GM23248 (cell line): ENCODE measurements around the gene TRIM54.

ENCODE experiments used
- EZH2 ChIP-seq: fragments of 200-600 bp; sonication (generic); IDR thresholded peaks from 2 replicates; pipeline ENCODE4 v1.6.1; 2018; ENCODE audit warnings: antibody characterized with exemption, mild to moderate bottlenecking; ENCODE audit not compliant: insufficient read depth, poor library complexity, severe bottlenecking
- EZH2phosphoT487 ChIP-seq: fragments of 200-600 bp; sonication (generic); IDR thresholded peaks from 2 replicates; pipeline ENCODE4 v1.6.1; 2018; ENCODE audit warnings: antibody characterized with exemption, moderate library complexity, mild to moderate bottlenecking, low read depth; ENCODE audit not compliant: insufficient read depth

- no peak for TF ChIP-seq EZH2
- no peak for TF ChIP-seq EZH2phosphoT487
Measured at GRCh38 chr2:27236136-27236535, 46.1 kb upstream of the TRIM54 start.
